OCI-LY7 (cell line): ENCODE results near the gene IGFBP6.

Experiments
- EZH2phosphoT487 ChIP-seq: fragments of 200-600 bp; sonication (generic); IDR thresholded peaks from 2 replicates; pipeline ENCODE4 v1.6.1; 2018; ENCODE audit warnings: low read depth, borderline replicate concordance, mild to moderate bottlenecking, mixed run types, antibody characterized with exemption, low read length, moderate library complexity, mixed read lengths
- TF ChIP-seq, protein P1 (sequence below): fragments of 200-600 bp; sonication (generic); conservative IDR thresholded peaks from 2 replicates; pipeline ENCODE4 v1.5.1; 2014; ENCODE audit warnings: mild to moderate bottlenecking, antibody characterized with exemption, low read length, moderate library complexity, mixed read lengths

DNA sequence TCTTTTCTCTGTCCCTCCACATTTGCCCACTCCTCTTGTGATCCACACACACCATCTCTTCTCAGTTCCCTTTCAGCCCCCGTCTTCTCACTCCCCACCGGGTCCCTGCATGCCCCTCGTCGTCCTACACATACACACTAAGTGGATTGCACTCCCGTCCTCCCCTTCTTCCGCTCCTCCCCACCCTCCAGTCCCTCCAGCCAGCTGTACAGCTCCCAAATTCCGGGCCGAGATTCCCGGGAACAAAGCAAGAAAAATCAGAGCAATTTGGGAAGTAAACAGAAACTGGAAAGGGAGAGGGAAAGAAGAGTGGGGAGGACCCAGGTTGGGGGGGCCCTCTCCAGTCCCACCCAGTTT, 282 bp upstream of the IGFBP6 start:
- TF ChIP-seq, protein P1, sequence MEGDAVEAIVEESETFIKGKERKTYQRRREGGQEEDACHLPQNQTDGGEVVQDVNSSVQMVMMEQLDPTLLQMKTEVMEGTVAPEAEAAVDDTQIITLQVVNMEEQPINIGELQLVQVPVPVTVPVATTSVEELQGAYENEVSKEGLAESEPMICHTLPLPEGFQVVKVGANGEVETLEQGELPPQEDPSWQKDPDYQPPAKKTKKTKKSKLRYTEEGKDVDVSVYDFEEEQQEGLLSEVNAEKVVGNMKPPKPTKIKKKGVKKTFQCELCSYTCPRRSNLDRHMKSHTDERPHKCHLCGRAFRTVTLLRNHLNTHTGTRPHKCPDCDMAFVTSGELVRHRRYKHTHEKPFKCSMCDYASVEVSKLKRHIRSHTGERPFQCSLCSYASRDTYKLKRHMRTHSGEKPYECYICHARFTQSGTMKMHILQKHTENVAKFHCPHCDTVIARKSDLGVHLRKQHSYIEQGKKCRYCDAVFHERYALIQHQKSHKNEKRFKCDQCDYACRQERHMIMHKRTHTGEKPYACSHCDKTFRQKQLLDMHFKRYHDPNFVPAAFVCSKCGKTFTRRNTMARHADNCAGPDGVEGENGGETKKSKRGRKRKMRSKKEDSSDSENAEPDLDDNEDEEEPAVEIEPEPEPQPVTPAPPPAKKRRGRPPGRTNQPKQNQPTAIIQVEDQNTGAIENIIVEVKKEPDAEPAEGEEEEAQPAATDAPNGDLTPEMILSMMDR = no peak
- no peak for TF ChIP-seq EZH2phosphoT487
